Memory B cell (primary cell): ENCODE data around the gene SRC.

ENCODE experiments used
- ATAC-seq: fragments of 150-1000 bp; cut with Tn5 transposase; 2 replicates; pipeline ENCODE4 v1.10.0; 2021; ENCODE audit warnings: low read depth, mild to moderate bottlenecking, moderate library complexity
- DNase-seq, 2 donors: peaks; one replicate each; pipeline ENCODE4 v3.0.0; 2022; ENCODE audit warnings: low spot score in 2 of 2
- H3K27ac Mint-ChIP-seq: one replicate; pipeline ENCODE4 v1.8.0; 2022; ENCODE audit warnings: mild to moderate bottlenecking, moderate library complexity, mixed read lengths
- H3K27me3 Mint-ChIP-seq: one replicate; pipeline ENCODE4 v1.8.0; 2022; ENCODE audit warnings: mixed read lengths
- H3K36me3 Mint-ChIP-seq: one replicate; pipeline ENCODE4 v1.8.0; 2022; ENCODE audit warnings: mild to moderate bottlenecking, mixed read lengths
- H3K4me1 Mint-ChIP-seq: one replicate; pipeline ENCODE4 v1.8.0; 2022; ENCODE audit warnings: mixed read lengths
- H3K4me3 Mint-ChIP-seq: one replicate; pipeline ENCODE4 v1.8.0; 2022; ENCODE audit warnings: mild to moderate bottlenecking, moderate library complexity, mixed read lengths
- H3K9me3 Mint-ChIP-seq: one replicate; pipeline ENCODE4 v1.8.0; 2022; ENCODE audit warnings: mixed read lengths

Gene SRC

GRCh38 chr20:37407019-37407566, 61.2 kb downstream of the SRC start:
- Mint-ChIP-seq H3K36me3 (peaks cover 6% of the 10 kb centered on the region), H3K4me1 (peaks cover 29% of the 10 kb centered on the region), H3K9me3 (no peaks in the 10 kb centered on the region), H3K27me3 (peaks cover 12% of the 10 kb centered on the region), H3K4me3 (peak overlapping the region; percentile 59), H3K27ac (no peak overlapping the region)
- ATAC-seq (no peak), DNase-seq (no peak)

GRCh38 chr20:37407573-37408002, 61.6 kb downstream of the SRC start:
- Mint-ChIP-seq H3K36me3 (peaks cover 6% of the 10 kb centered on the region), H3K4me3 (peak overlapping the region; percentile 59), H3K4me1 (peaks cover 29% of the 10 kb centered on the region), H3K9me3 (no peaks in the 10 kb centered on the region), H3K27me3 (peaks cover 12% of the 10 kb centered on the region), H3K27ac (no peak overlapping the region)
- no peak for ATAC-seq
- DNase-seq, result no peak

- DNase-seq (no peak), ATAC-seq (peak; percentile 33)
- Mint-ChIP-seq H3K27me3 (peaks cover 12% of the 10 kb centered on the region), H3K4me3 (no peak overlapping the region), H3K27ac (no peak overlapping the region), H3K4me1 (peaks cover 29% of the 10 kb centered on the region), H3K36me3 (peaks cover 4% of the 10 kb centered on the region), H3K9me3 (no peaks in the 10 kb centered on the region)
Measured at GRCh38 chr20:37408302-37409193, 62.6 kb downstream of the SRC start.

DNA sequence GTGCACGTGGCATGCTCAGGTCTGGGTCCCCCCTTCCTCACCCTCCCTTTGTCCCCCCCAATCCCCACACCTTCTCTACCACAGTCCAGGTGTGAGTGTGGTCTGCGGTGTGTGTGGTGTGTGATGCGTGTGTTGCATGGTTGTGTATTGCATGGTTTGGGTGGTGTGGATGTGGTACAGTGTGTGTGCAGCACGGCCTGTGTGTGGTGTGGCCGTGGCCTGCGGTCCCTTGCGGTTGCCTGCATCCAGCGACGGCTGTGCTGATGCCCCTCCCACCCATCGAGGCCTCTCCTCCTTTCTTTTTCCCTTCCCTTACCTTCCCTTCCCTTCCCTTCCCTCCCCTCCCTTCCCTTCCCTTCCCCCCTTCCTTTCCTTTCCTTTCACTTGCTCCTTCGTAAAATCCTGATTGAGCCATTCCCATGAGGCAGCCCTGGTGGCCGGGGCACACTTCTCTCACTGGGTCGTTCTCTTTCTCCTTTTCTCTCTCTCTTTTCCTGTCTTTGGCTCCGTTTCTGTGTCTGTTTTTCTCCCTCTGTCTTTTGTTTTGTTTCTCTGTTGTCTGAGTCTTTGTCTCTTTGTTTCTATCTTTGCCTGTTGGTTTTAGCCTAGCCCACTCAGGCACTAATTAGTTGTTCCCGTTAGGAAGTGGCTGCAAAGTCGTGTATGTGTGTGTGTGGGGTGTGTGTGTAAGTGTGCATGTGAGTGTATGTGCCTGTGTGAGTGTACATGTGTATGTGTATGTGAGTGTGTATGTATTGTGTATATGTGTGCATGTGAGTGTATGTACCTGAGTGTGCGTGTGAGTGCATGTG, 65.7 kb downstream of the SRC start:
- peaks cover 18% of the 10 kb centered on the region for H3K27me3 Mint-ChIP-seq
- DNase-seq, result no peak

DNA sequence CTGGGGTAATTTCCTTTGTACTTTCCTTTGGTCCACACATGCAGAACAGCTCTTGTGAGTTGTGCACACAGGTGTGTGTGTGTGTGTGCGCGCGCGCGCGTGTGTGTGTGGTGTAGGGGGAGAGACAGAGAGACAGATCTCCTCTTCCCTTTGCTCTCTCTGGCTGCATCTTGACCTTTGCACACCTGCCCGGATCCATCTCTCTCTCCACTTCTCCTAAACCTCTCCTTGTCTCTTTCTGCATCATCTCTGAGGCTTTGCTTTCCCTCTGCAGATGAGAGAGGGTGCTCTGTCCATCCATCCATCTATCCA, 67.0 kb downstream of the SRC start:
- Mint-ChIP-seq H3K36me3 (no peaks in the 10 kb centered on the region), H3K27ac (no peak overlapping the region), H3K4me1 (peaks cover 17% of the 10 kb centered on the region), H3K27me3 (peaks cover 14% of the 10 kb centered on the region), H3K9me3 (no peaks in the 10 kb centered on the region), H3K4me3 (no peak overlapping the region)
- no peak for DNase-seq
- no peak for ATAC-seq

More for the DNA sequence above, 65.7 kb downstream of the SRC start:
- Mint-ChIP-seq H3K4me1 (peaks cover 21% of the 10 kb centered on the region), H3K4me3 (no peak overlapping the region), H3K9me3 (no peaks in the 10 kb centered on the region), H3K27ac (no peak overlapping the region), H3K36me3 (no peaks in the 10 kb centered on the region)
- ATAC-seq, result no peak

GRCh38 chr20:37413379-37413778, 67.4 kb downstream of the SRC start:
- DNase-seq, result no peak
- Mint-ChIP-seq H3K4me3 (no peak overlapping the region), H3K36me3 (no peaks in the 10 kb centered on the region), H3K27ac (no peak overlapping the region), H3K4me1 (peaks cover 15% of the 10 kb centered on the region), H3K9me3 (no peaks in the 10 kb centered on the region), H3K27me3 (peaks cover 13% of the 10 kb centered on the region)
- ATAC-seq, result no peak

GRCh38 chr20:37414224-37415035, 68.5 kb downstream of the SRC start:
- Mint-ChIP-seq H3K4me3 (no peak overlapping the region), H3K27me3 (peaks cover 6% of the 10 kb centered on the region), H3K9me3 (no peaks in the 10 kb centered on the region), H3K36me3 (no peaks in the 10 kb centered on the region), H3K4me1 (peaks cover 5% of the 10 kb centered on the region), H3K27ac (no peak overlapping the region)
- DNase-seq (no peak), ATAC-seq (no peak)

- peaks cover 9% of the 10 kb centered on the region for H3K27me3 Mint-ChIP-seq
- DNase-seq (no peak), ATAC-seq (no peak)
- no peaks in the 10 kb centered on the region for H3K36me3 Mint-ChIP-seq
- H3K27ac Mint-ChIP-seq, result no peak overlapping the region
- H3K4me3 Mint-ChIP-seq, result no peak overlapping the region
- H3K9me3 Mint-ChIP-seq, result no peaks in the 10 kb centered on the region
- H3K4me1 Mint-ChIP-seq, result peaks cover under 1% of the 10 kb centered on the region
Measured at GRCh38 chr20:37415118-37416085, 69.5 kb downstream of the SRC start.

GRCh38 chr20:37416100-37416847, 70.3 kb downstream of the SRC start:
- Mint-ChIP-seq H3K27me3 (peaks cover 14% of the 10 kb centered on the region), H3K36me3 (no peaks in the 10 kb centered on the region), H3K4me3 (no peak overlapping the region), H3K27ac (no peak overlapping the region), H3K9me3 (no peaks in the 10 kb centered on the region), H3K4me1 (peaks cover 2% of the 10 kb centered on the region)
- no peak for ATAC-seq
- DNase-seq, result no peak

DNA sequence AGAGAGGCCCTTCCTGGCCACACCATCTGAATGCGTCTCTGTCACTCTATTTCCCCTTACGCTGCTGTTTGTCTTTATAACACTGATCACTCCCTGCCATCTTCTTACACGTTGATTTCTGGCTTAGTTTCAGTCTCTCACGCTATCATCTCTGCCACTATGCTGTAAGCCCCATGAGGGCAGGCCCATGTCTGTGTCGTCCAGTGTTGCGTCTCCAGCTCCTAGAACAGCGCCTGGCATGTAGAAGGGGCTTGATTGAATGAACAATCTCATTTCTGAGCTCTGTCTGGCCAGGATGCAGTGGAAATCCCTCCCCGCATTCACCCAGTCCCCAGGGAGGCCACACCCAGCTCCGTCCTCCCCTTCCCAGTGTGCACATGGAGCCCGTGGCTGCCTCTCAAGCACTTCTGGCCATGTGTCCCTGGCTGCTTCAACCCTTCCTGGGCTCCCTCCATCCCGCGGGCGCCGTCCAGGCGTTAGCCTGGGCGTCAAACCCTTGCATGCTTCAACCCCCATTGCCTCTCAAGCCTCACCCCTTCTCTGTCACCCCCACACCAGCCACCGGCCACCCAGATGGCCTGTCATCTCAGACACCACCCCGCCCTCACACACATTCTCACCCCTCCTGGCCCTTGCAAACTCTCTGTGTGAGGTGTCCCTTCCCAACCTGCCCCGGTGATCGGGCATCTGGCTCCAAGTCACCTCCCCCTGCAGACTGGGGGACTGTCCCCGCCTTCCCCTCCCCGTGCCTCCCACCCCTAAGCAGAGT, 71.1 kb downstream of the SRC start:
- H3K27me3 Mint-ChIP-seq, result peaks cover 16% of the 10 kb centered on the region

DNA sequence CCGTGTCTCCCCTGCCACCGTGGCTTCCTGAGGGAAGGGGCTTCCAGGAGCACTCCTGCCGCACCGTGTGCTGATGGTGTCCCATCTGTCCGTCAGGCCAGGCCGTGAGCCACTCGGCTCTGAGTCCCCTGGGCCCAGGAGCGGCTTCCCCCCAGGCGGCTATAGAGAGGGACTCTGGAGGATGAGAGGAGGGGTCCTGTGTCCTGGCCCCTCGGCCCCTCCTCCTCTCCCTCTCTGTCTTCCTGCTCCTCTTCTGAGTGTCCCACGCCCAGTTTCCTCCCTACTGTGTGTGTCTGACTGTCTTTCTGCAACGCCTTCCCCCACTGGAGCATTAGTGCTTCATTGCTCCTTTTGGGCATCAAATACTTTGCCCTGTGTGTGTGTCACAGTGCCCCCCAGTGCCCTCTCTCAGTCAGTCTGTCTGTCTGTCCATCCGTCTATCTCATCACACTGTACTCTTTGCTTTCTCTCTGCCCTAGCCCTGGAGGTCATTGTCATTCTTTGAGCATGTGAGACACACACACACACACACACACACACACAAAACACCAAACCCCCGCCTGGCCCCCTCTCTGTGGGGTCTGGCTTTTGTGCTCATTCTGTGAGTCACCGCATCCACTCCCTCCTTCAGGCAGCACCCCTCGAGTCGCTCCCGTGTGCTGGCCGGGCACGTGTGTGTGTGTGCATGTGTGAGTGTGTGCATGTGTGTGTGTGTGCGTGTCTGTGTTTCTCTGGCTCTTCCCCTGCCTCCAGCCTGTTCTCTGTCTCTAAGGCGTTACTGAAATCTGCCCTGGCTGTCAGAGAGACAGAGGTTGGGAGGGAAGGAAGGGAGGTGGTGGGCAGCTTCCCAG, 71.9 kb downstream of the SRC start:
- no peaks in the 10 kb centered on the region for H3K36me3 Mint-ChIP-seq
- ATAC-seq (no peak), DNase-seq (no peak)
- H3K27me3 Mint-ChIP-seq, result peaks cover 17% of the 10 kb centered on the region
- H3K4me3 Mint-ChIP-seq, result no peak overlapping the region
- peaks cover 2% of the 10 kb centered on the region for H3K4me1 Mint-ChIP-seq
- no peaks in the 10 kb centered on the region for H3K9me3 Mint-ChIP-seq
- H3K27ac Mint-ChIP-seq, result no peak overlapping the region

More for the DNA sequence above, 71.1 kb downstream of the SRC start:
- ATAC-seq (no peak), DNase-seq (no peak)
- Mint-ChIP-seq H3K9me3 (no peaks in the 10 kb centered on the region), H3K36me3 (no peaks in the 10 kb centered on the region), H3K27ac (no peak overlapping the region), H3K4me1 (peaks cover 2% of the 10 kb centered on the region), H3K4me3 (no peak overlapping the region)
